ENCODE measurements around the gene KLHL28. TPM values are rescaled to one million over a fixed set of nuclear protein-coding genes. Genes with fewer than 3 reads are reported as not detected.

The KLHL28 gene
- total and polyA plus RNA-seq, 2 donors (not counting 1 experiment from before 2014, with no cell fraction given), result 6.1 to 9.7 TPM

DNA sequence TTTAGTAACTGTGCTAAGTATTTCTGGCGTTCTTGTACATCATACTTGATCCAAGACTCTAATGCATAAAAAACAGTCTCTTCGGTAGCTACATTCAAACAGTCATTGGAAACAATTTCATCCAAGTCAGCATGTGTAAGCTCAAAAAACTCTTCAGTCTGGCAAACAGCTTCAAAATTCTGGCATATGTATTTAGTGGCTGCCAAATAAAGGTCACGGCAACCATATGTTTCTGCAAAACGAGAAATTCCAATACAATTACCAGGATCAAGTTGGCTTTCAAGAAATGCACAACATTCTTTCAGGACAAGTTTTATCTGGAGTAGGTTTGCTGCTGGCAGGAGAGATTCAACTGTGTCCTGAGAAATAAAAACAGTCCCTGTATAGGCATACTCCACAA lies 16.5 kb downstream of the KLHL28 start:
- Histone ChIP-seq H2AFZ (ENCODE audit: low read length) (no peak overlapping the region), H3K27ac (ENCODE audit: insufficient read depth, low read length) (peak overlapping the region; percentile 72), H3K4me3 (replicated peaks in 1 of 4; ENCODE audit: control extremely low read depth in 1 of 4, insufficient read depth in 1 of 4, low read depth in 3 of 4, low read length in 4 of 4) (no peak overlapping the region), H3K79me2 (ENCODE audit: control insufficient read depth, insufficient read depth, low read length) (peaks cover 4% of the 10 kb centered on the region), H3K9ac (ENCODE audit: insufficient read depth, low read length) (no peak overlapping the region), H4K20me1 (ENCODE audit: control insufficient read depth, extremely low read depth, insufficient read depth, low read length) (no peaks in the 10 kb centered on the region), H3K36me3 (ENCODE audit: control insufficient read depth, insufficient read depth, low read length) (no peaks in the 10 kb centered on the region), H3K4me1 (ENCODE audit: control insufficient read depth, extremely low read depth, insufficient read depth, low read length) (no peaks in the 10 kb centered on the region), H3K9me3 (ENCODE audit: control insufficient read depth, insufficient read depth, low read depth, low read length) (no peaks in the 10 kb centered on the region), H3K27me3 (ENCODE audit: control insufficient read depth, insufficient read depth, low read length) (no peaks in the 10 kb centered on the region), H3K4me2 (ENCODE audit: extremely low read depth, insufficient read depth, low read length) (peak overlapping the region; percentile 78)
- peak; percentile 87 to 97 for DNase-seq (ENCODE audit: low read depth in 2 of 2)
- TF ChIP-seq, protein P1, sequence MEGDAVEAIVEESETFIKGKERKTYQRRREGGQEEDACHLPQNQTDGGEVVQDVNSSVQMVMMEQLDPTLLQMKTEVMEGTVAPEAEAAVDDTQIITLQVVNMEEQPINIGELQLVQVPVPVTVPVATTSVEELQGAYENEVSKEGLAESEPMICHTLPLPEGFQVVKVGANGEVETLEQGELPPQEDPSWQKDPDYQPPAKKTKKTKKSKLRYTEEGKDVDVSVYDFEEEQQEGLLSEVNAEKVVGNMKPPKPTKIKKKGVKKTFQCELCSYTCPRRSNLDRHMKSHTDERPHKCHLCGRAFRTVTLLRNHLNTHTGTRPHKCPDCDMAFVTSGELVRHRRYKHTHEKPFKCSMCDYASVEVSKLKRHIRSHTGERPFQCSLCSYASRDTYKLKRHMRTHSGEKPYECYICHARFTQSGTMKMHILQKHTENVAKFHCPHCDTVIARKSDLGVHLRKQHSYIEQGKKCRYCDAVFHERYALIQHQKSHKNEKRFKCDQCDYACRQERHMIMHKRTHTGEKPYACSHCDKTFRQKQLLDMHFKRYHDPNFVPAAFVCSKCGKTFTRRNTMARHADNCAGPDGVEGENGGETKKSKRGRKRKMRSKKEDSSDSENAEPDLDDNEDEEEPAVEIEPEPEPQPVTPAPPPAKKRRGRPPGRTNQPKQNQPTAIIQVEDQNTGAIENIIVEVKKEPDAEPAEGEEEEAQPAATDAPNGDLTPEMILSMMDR (conservative IDR thresholded peaks at IDR 0.05 in 1 of 2, IDR thresholded peaks at IDR 0.05 in 1 of 2; ENCODE audit: low read depth in 1 of 2, low read length in 2 of 2), result no peak
- TF ChIP-seq EZH2 (IDR thresholded peaks at IDR 0.05; ENCODE audit: low read length, missing control alignments), result no peak

DNA sequence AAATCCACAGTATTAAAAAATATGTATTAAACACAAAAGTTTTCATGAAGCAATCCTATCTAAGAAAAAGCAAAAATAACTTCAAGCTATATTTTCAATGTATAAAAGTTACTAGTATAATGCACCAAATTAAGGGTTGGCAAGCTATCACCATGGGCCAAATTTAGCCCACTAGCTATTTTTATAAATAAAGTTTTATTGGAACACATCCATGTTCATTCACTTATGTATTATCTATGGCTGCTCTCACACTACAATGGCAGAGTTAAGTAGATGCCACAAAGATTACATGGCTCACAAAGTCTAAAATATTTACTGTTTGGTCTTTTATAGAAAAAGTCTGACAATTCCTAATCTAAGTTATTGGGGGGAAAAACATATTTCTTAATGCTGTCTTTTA lies 17.6 kb downstream of the KLHL28 start:
- no peaks in the 10 kb centered on the region for H3K9me3 ChIP-seq (ENCODE audit: control insufficient read depth, insufficient read depth, low read depth, low read length)
- H4K20me1 ChIP-seq (ENCODE audit: control insufficient read depth, extremely low read depth, insufficient read depth, low read length), result no peaks in the 10 kb centered on the region
- DNase-seq (ENCODE audit: low read depth in 2 of 2), result no peak
- H3K9ac ChIP-seq (ENCODE audit: insufficient read depth, low read length), result no peak overlapping the region
- no peak overlapping the region for H3K4me2 ChIP-seq (ENCODE audit: extremely low read depth, insufficient read depth, low read length)
- H3K36me3 ChIP-seq (ENCODE audit: control insufficient read depth, insufficient read depth, low read length), result no peaks in the 10 kb centered on the region
- no peak overlapping the region for H2AFZ ChIP-seq (ENCODE audit: low read length)
- TF ChIP-seq, protein P1 (conservative IDR thresholded peaks at IDR 0.05 in 1 of 2, IDR thresholded peaks at IDR 0.05 in 1 of 2; ENCODE audit: low read depth in 1 of 2, low read length in 2 of 2), result no peak
- no peak for TF ChIP-seq EZH2 (IDR thresholded peaks at IDR 0.05; ENCODE audit: low read length, missing control alignments)
- no peaks in the 10 kb centered on the region for H3K4me1 ChIP-seq (ENCODE audit: control insufficient read depth, extremely low read depth, insufficient read depth, low read length)
- H3K27me3 ChIP-seq (ENCODE audit: control insufficient read depth, insufficient read depth, low read length), result no peaks in the 10 kb centered on the region
- H3K27ac ChIP-seq (ENCODE audit: insufficient read depth, low read length), result no peak overlapping the region
- no peak overlapping the region for H3K4me3 ChIP-seq (replicated peaks in 1 of 4; ENCODE audit: control extremely low read depth in 1 of 4, insufficient read depth in 1 of 4, low read depth in 3 of 4, low read length in 4 of 4)
- peaks cover 4% of the 10 kb centered on the region for H3K79me2 ChIP-seq (ENCODE audit: control insufficient read depth, insufficient read depth, low read length)

DNA sequence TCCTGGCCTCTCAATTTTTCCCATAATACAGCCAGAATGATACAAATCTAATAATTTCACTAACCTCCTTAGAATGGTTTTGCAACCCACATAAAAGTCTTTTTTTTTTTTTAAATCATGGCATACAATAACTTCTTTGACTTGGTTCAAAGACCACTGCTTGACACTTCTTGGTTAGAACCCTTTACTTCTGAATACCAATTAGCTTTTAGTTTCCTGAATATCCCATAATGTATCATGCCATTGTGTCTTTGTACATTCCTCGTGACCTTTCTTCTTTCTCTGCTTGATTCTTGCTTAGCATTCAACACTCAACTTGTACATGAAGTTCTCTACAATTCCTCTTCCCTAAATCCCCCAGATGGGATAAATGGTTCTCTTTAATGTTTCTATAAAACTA lies 19.3 kb downstream of the KLHL28 start:
- Histone ChIP-seq H3K27me3 (ENCODE audit: control insufficient read depth, insufficient read depth, low read length) (no peaks in the 10 kb centered on the region), H3K4me1 (ENCODE audit: control insufficient read depth, extremely low read depth, insufficient read depth, low read length) (no peaks in the 10 kb centered on the region), H2AFZ (ENCODE audit: low read length) (no peak overlapping the region), H3K36me3 (ENCODE audit: control insufficient read depth, insufficient read depth, low read length) (no peaks in the 10 kb centered on the region), H3K9me3 (ENCODE audit: control insufficient read depth, insufficient read depth, low read depth, low read length) (no peaks in the 10 kb centered on the region), H3K4me3 (replicated peaks in 1 of 4; ENCODE audit: control extremely low read depth in 1 of 4, insufficient read depth in 1 of 4, low read depth in 3 of 4, low read length in 4 of 4) (no peak overlapping the region), H4K20me1 (ENCODE audit: control insufficient read depth, extremely low read depth, insufficient read depth, low read length) (no peaks in the 10 kb centered on the region), H3K79me2 (ENCODE audit: control insufficient read depth, insufficient read depth, low read length) (peaks cover 2% of the 10 kb centered on the region), H3K9ac (ENCODE audit: insufficient read depth, low read length) (no peak overlapping the region), H3K27ac (ENCODE audit: insufficient read depth, low read length) (no peak overlapping the region), H3K4me2 (ENCODE audit: extremely low read depth, insufficient read depth, low read length) (no peak overlapping the region)
- no peak for DNase-seq (ENCODE audit: low read depth in 2 of 2)
- TF ChIP-seq, protein P1 (conservative IDR thresholded peaks at IDR 0.05 in 1 of 2, IDR thresholded peaks at IDR 0.05 in 1 of 2; ENCODE audit: low read depth in 1 of 2, low read length in 2 of 2), result no peak
- no peak for TF ChIP-seq EZH2 (IDR thresholded peaks at IDR 0.05; ENCODE audit: low read length, missing control alignments)
